HG03025 (cell line): Measurements from ENCODE around the gene PFN3.
"Not testable (repeated sequence)": the region's sequence is repeated elsewhere in the genome, so short reads cannot be mapped to it uniquely, and the experiment has no call there.

Experiments
- ATAC-seq: cut with Tn5 transposase; IDR thresholded peaks from one replicate; pipeline ENCODE4 v1.9.1; 2021; ENCODE audit warnings: mild to moderate bottlenecking, moderate library complexity; ENCODE audit not compliant: unreplicated experiment, low FRiP score

PFN3 gene

GRCh38 chr5:177375516-177375915 is 24.9 kb downstream of the PFN3 start:
- ATAC-seq: not testable (repeated sequence)

- ATAC-seq: no peak
Measured at GRCh38 chr5:177374211-177374610, 26.2 kb downstream of the PFN3 start.

- no peak for ATAC-seq
Measured at GRCh38 chr5:177373806-177374205, 26.7 kb downstream of the PFN3 start.

GRCh38 chr5:177372910-177373309 is 27.6 kb downstream of the PFN3 start:
- ATAC-seq: no peak

- ATAC-seq: no peak
Measured at GRCh38 chr5:177372034-177372896, 28.2 kb downstream of the PFN3 start.

- no peak for ATAC-seq
Measured at GRCh38 chr5:177371120-177372033, 29.1 kb downstream of the PFN3 start.

- ATAC-seq: no peak
Measured at GRCh38 chr5:177370488-177371119, 29.9 kb downstream of the PFN3 start.

GRCh38 chr5:177369645-177370440 is 30.6 kb downstream of the PFN3 start:
- ATAC-seq: no peak

GRCh38 chr5:177368869-177369644 is 31.4 kb downstream of the PFN3 start:
- no peak for ATAC-seq

- no peak for ATAC-seq
Measured at GRCh38 chr5:177367981-177368868, 32.2 kb downstream of the PFN3 start.

- no peak for ATAC-seq
Measured at GRCh38 chr5:177367323-177367848, 33.1 kb downstream of the PFN3 start.

- ATAC-seq: no peak
Measured at GRCh38 chr5:177366528-177367322, 33.7 kb downstream of the PFN3 start.

- ATAC-seq: no peak
Measured at GRCh38 chr5:177365845-177366527, 34.5 kb downstream of the PFN3 start.

- ATAC-seq: no peak
Measured at GRCh38 chr5:177364159-177364962, 36.1 kb downstream of the PFN3 start.

GRCh38 chr5:177363565-177363964 is 36.9 kb downstream of the PFN3 start:
- no peak for ATAC-seq
